ENCODE data around the gene ZRANB3.
"Not testable (repeated sequence)": the region's sequence is repeated elsewhere in the genome, so short reads cannot be mapped to it uniquely, and the experiment has no call there.

The ZRANB3 gene

GRCh38 chr2:135327146-135327545 is 203.9 kb downstream of the ZRANB3 start:
- DNase-seq (ENCODE audit: low spot score), result no peak

GRCh38 chr2:135320465-135321355 is 210.3 kb downstream of the ZRANB3 start:
- DNase-seq (ENCODE audit: low spot score), result no peak

- DNase-seq (ENCODE audit: low spot score), result no peak
Measured at GRCh38 chr2:135318808-135319207, 212.2 kb downstream of the ZRANB3 start.

- DNase-seq (ENCODE audit: low spot score), result no peak
Measured at GRCh38 chr2:135317375-135317774, 213.6 kb downstream of the ZRANB3 start.

GRCh38 chr2:135311962-135312361 is 219.1 kb downstream of the ZRANB3 start:
- no peak for DNase-seq (ENCODE audit: low spot score)

GRCh38 chr2:135311268-135311667 is 219.8 kb downstream of the ZRANB3 start:
- no peak for DNase-seq (ENCODE audit: low spot score)

- no peak for DNase-seq (ENCODE audit: low spot score)
Measured at GRCh38 chr2:135304694-135305093, 226.3 kb downstream of the ZRANB3 start.

- peak; percentile 13 for DNase-seq (ENCODE audit: low spot score)
Measured at GRCh38 chr2:135299658-135300244, 231.3 kb downstream of the ZRANB3 start.

- no peak for DNase-seq (ENCODE audit: low spot score)
Measured at GRCh38 chr2:135299165-135299564, 231.9 kb downstream of the ZRANB3 start.

GRCh38 chr2:135287121-135287520 is 243.9 kb downstream of the ZRANB3 start:
- not testable (repeated sequence) for DNase-seq (ENCODE audit: low spot score)

GRCh38 chr2:135285391-135285790 is 245.6 kb downstream of the ZRANB3 start:
- no peak for DNase-seq (ENCODE audit: low spot score)

GRCh38 chr2:135281379-135281778 is 249.6 kb downstream of the ZRANB3 start:
- no peak for DNase-seq (ENCODE audit: low spot score)

- no peak for DNase-seq (ENCODE audit: low spot score)
Measured at GRCh38 chr2:135279209-135279608, 251.8 kb downstream of the ZRANB3 start.

GRCh38 chr2:135276525-135276924 is 254.5 kb downstream of the ZRANB3 start:
- DNase-seq (ENCODE audit: low spot score), result no peak

GRCh38 chr2:135271006-135271405 is 260.0 kb downstream of the ZRANB3 start:
- DNase-seq (ENCODE audit: low spot score), result no peak

- no peak for DNase-seq (ENCODE audit: low spot score)
Measured at GRCh38 chr2:135265960-135266490, 265.0 kb downstream of the ZRANB3 start.

- no peak for DNase-seq (ENCODE audit: low spot score)
Measured at GRCh38 chr2:135259123-135259522, 271.9 kb downstream of the ZRANB3 start.

GRCh38 chr2:135258193-135258592 is 272.8 kb downstream of the ZRANB3 start:
- no peak for DNase-seq (ENCODE audit: low spot score)

GRCh38 chr2:135257383-135258090 is 273.5 kb downstream of the ZRANB3 start:
- no peak for DNase-seq (ENCODE audit: low spot score)

- DNase-seq (ENCODE audit: low spot score), result no peak
Measured at GRCh38 chr2:135256531-135257260, 274.3 kb downstream of the ZRANB3 start.

- no peak for DNase-seq (ENCODE audit: low spot score)
Measured at GRCh38 chr2:135255208-135255607, 275.8 kb downstream of the ZRANB3 start.

Data from AG20443 (cell line).